GM18870 (cell line): Measurements from ENCODE around the gene COL6A1.

Source experiments
- ATAC-seq: cut with Tn5 transposase; IDR thresholded peaks from one replicate; pipeline ENCODE4 v1.9.1; 2021; ENCODE audit warnings: moderate library complexity; ENCODE audit not compliant: unreplicated experiment

The COL6A1 gene

DNA sequence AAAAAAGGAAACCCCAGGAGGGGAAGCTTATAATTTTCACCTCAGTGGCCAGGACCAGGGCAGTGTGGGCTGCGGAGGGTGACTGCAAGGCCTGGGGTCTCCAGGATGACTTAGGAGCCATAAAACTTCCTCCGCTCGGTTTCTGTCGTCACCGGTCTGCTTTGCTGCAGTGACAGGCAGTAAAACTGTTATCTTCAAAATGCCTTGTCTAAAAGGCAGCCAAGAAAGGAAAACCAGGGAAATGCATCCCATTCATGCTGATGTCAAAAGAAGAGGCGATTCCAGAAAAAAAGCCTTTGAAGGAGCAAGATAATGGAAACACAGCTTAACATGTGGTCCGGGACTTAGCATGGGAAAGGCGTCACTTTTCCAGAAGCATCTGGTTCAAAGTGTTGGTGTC is 42.0 kb downstream of the COL6A1 start:
- ATAC-seq, result no peak

DNA sequence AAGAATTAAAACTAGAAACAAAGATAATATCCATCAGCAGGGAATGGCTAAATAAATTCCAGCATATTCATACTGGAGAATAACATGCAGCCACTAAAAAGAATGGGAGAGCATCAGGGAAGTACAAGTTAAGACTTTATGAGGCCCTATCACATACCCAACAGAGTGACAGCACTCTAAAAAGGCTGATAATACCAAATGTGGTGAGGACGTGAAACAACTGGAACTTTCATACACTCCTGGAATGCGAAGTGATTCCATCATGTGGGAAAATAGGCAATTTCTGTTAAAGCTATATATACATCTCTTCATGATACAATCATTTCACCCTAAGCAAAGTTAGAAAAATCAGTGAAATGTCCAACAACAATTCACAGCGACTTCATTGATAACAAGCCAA is 42.6 kb downstream of the COL6A1 start:
- no peak for ATAC-seq

DNA sequence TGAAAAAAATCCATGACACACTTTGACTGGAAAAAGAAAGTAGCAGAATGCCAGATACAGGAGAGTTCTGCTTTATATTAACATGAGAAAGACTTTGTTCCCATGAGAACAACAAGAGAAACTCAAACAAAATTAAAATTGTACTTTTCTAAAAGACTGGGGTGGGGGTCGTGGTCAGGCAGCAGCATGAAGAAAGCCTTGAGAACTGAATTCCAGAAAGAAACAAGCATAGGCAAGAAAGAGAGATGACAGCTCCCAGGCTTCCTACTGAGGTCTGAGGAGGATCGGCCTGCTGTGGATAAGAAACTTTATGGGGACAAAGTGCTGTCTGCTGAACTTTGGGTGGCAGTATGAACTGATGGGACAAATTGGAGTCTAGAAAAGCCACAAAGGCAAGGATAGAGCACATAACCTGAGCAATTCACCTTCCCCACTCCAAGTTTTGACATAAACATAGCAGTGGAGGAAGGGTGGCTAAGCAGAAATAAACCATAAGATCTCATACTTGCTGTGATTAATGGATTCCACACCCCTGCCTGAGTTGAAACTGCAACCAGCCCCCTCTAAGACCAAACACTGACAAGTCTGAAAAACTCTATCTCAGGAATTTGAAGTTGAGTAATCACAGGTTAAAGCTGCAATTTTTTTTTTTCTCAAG is 43.7 kb downstream of the COL6A1 start:
- ATAC-seq, result no peak

DNA sequence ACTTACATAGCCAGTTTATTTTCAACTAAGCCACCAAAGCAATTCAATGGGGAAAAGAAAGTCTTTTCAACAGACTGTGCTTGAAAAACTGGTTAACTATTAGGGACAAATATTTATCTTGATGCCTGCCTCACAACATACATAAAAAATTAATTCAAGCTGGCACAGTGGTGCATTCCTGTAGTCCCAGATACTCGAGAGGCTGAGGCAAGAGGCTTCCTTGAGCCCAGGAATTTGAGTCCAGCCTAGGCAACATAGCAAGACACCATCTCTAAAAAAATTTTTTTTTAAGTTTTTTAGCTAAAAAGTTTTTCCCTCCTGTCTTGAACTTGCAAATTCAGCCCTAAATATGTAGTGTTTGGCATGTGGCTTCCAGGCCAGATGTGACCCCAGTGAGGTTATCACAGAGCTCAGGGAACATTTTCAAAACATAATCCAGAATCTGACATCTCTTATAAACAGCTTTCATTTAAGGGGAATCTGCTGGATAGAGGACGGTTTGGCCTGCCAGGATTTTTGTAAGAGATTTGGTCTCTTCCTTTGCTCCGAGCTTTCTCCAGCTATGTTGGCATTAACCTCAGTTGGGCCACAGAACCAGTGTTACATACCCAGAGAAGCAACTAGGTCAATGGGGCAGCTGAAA is 46.4 kb downstream of the COL6A1 start:
- ATAC-seq, result no peak

DNA sequence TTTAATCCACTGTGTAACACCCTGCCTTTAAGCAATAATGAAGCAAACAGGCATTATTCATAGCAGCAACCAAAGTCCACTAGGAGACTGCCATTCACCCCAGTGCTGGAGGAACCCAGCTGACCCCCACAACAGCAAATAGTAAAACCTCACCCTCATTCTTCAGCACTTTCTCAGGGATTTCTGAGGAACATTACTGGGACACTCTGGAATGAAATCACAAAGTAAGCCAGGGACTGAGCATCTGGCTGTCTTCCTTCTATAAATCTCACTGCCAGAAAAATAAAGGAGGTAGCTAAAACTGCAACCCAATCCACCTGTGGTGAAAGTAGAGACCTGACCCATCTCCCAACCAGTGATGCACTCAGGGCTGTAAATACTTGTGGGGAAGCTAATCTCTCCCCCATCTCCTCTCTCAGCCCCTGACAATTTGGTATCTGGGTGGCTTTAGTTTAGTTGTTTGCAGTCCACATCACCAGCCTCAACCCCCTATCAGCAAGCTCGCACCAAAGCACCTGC is 47.1 kb downstream of the COL6A1 start:
- ATAC-seq, result no peak

DNA sequence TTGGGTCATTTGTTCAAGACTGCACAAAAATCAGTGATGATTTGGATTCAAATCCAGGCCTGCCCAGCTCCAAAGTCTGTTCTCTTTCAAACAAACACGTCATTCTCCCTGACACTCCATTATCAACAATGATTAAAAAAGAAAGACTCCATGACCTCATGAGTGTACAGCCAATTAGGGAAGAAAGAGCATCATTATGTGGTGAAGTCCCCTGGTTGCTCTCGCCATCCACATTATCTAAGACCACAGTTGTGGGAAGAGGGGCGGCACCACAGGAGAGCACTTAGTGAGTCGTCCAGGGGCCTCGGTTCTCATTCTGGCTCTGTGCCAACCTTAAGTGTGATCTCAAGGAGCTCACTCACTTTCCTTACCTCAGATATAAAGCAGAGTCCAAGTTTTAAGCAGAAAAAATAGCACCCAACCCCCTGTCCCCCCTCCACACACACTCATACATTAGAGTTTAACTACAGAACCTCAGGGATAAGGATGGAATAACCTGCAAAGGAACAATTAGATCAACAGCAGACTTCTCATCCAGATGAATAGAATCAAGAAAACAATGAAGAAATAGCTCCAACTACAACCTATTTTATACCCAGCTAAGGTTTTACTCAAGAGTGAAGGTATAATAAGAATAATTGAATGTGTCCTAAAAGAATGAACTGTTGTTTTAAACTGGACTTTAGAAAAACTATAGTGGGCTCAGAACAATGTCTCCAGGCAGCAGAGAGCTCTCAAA is 47.8 kb downstream of the COL6A1 start:
- no peak for ATAC-seq

DNA sequence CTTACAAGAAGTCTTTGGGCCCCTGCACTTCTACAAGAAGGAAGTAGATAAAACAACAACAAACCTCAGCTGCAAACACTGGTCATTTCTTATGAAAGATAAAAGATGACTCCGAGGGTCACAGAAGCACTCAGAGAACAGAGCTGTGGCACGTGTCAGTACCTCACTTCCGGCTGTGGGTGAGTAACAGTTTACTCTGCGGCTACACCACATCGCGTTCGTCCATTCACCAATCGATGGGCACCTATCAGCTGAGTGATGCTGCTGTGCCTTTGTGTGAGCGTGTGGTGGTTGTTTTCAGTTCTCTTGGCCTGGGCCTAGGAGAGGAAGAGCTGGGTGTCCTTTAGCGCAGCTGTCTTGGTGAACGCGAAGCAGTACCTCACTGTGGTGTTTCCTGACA is 49.9 kb downstream of the COL6A1 start:
- no peak for ATAC-seq

DNA sequence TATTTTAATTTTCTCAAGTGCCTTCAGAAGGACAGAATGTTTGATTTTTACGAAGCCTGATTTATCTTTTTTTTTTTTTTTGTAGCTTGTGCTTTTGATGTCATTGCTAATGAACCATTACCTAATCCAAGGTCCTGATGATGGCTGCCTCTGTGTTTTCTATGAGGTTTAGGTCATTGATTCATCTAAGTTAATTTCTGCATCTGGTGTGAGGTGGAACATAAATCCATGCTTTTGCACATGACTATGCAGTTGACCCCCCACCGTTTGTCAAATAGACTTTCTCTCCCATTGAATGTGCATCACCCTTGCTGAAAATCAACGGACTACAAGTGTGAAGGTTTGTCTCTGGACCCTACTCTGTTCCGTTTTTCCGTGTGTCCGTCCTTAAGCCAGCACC is 50.5 kb downstream of the COL6A1 start:
- ATAC-seq, result no peak

DNA sequence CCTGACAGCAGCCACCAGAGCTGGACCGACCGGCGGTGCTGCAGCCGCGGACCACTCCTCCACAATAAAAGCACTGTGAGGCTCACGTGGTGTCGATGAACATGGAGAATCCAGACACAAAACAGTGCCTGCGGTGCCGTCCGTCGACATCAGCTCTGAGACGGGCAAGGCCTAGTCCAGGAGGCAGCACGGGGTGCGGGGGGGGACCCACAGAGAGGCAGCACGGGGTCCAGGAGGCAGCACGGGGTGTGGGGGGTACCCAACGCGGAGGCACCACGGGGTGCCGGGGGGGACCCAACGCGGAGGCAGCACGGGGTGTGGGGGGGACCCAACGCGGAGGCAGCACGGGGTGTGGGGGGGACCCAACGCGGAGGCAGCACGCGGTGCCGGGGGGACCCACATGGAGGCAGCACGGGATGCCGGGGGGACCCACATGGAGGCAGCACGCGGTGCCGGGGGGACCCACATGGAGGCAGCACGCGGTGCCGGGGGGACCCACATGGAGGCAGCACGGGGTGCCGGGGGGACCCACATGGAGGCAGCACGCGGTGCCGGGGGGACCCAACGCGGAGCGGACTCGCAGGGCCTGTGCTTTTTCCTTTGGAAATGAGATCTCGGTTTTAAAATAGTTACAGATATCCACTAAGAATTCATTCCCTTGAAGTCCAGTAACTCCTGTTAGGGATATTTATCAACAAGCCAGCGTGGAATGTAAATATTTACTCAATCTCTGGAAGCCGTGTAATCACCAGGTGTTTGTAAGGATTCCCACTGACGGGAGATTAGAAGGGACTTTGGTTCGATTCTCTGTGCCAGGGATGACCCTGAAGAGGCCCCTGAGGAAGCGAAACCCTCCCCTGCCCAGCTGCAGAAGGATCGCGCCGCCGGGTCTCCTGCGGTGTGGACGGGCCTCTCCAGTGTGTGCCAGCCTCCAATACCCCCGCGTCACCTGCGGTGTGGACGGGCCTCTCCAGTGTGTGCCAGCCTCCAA is 52.1 kb downstream of the COL6A1 start:
- ATAC-seq, result no peak

DNA sequence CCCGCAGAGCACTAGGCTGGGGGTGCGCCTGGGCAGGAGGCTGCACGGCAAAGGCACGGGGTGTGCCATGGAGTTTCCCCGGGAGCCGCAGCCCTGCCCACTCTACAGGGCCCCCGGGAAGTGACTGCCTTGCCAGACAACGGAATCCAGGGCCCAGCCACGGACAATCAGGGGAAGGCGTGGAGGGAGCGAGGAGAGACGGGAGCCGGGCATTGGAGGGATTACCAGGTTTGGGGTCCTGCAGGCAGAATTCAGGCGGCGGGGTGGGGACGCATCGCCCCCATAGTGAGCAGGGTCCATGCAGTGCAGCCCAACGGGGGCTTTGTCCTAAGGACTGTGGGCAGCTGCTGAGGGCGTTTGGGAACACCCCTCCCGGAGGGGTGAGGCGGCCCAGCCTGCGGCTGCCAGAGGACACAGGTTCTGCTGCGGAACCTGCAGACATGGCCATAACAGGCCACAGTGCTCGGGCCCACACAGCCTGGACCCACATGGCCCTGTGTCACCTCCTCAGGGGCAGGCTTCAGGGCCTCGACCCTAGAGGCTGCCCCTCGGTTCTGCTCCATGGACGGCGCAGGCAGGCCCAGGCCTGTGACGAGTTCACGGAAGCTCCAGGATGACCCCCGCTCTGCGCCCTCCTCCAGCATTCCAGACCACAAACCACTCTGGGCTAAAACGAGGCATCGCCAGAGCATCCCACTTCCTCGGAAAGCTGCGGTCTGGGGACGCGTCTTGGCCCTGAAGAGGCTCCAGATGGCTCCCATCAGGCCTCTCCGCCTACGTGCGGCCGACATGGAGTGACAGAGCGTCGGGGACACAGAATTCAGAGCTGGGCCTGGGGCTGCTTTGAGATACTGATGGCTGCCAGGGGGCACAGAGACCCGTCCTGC is 54.5 kb downstream of the COL6A1 start:
- ATAC-seq, result no peak

DNA sequence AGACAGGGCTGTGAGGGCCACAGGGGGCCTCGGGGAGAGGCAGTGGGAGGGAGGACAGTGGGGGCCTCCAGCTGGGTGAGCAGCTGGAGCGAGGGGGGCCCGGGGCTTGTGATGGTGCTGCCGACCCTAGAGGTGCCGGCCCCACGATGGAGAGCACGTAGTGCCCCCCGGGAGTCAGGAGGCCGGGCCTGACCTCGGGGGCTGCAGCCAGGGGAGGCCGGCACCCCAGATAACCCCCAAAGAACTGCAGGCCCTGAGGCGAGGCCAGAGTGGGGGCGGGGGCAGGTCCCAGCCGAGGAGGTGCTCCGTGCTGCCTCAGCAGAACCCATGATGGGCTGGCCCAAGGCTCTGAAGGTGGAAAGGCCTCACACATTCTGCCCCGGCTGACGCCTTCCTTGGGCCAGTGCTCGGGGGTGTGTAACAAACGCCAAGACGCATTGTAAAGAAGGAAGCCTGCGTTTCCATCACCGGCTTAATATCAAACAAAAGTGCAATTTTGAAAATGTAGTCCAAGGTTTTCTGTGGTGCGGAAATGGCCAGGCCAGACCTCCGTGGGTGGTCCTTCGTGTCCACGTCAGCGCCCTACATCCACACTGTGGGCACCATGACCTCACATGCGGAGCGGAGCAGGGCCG is 55.2 kb downstream of the COL6A1 start:
- no peak for ATAC-seq

DNA sequence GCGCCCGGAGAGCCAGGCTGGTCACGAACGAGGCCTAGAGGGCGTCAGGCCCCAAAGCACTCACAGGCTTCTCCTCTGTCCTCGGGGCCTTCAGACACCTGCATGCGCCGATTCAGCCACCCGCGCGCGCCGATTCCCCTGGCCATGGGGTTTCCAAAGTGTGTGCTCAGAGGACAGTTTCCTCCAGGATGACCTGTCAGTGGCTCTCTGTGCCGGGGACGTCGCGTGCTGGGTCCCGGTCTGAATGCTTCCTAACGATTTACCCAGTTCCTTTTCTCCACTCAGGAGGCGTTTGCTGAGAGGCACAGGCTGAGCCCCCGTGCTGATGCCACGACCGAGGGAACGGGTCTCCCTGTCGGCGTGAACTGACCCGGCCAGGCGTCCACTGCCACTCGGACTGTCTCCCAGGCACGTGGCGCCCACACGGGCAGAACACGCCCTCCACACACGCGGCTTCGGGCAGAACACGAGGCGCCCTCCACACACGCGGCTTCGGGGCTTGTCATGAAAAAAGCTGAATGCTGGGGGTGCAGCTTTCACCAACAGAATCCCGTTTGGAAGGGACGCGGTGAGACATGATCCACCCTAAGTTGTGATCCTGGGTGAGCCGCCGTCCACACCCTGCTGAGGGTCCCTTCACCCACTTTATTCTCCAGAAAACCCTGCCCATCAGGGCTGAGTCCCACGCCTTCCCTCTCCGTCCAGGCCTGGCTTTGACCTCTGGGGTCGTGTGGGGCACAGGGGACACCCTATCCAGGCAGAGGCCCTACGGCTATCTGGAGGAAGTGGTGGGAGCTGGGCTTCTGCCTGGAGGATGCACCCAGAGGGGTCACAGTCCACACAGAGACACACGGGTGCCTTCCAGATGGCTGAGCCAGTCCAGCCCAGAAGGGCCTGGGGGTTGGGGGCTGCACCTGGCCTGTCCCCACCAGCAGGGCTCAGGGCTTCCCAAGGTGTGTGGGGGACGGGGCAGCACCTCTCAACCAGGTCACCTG is 56.1 kb downstream of the COL6A1 start:
- no peak for ATAC-seq

DNA sequence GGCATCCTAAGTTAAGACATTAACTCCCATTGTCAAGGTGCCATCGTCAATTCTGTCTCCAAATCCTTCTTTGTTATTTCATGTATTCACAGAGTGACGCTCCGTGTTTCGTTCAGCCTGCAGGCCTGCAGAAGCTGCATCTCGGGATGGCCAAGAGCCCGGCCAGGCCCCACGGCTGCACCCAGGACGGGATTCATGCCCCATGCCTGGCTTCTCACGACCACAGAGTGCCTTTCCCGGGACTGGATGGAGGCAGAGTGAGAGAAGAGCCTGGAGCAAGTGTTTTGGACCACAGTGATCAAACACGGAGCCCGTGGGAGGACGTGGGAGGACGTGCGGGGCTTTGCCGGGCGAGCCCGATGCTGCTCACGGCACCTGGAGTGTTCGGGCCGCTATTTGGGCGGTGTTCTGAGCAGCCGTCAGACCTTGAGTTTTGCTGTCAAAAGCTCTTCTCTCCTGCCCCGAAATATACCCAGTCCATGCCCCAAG is 56.8 kb downstream of the COL6A1 start:
- ATAC-seq, result no peak

DNA sequence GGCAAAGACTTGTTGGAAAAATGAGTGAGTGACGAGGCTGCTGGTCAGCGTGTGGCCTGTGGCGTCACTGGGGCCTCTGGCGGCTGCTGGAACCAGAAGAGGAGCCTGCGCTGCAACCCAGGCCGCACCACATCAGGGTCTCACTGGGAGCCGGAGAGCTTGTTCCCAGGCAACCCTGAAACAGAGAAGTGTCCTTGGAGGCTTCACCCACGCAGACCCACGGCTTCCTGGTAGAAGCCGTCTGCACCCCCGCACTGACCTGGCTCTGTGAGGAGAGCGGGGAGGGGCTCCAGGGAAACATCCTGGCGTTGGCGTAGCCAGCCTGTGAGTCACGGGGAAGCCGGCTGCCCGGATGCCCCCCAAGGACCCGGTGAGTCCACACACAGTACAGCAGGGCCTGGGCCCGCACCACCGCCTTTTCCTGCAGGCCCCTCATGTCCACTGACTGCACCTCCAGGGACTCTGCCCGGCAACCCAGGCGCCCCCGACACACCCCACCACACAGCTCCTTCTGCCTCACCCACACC is 57.4 kb downstream of the COL6A1 start:
- no peak for ATAC-seq

DNA sequence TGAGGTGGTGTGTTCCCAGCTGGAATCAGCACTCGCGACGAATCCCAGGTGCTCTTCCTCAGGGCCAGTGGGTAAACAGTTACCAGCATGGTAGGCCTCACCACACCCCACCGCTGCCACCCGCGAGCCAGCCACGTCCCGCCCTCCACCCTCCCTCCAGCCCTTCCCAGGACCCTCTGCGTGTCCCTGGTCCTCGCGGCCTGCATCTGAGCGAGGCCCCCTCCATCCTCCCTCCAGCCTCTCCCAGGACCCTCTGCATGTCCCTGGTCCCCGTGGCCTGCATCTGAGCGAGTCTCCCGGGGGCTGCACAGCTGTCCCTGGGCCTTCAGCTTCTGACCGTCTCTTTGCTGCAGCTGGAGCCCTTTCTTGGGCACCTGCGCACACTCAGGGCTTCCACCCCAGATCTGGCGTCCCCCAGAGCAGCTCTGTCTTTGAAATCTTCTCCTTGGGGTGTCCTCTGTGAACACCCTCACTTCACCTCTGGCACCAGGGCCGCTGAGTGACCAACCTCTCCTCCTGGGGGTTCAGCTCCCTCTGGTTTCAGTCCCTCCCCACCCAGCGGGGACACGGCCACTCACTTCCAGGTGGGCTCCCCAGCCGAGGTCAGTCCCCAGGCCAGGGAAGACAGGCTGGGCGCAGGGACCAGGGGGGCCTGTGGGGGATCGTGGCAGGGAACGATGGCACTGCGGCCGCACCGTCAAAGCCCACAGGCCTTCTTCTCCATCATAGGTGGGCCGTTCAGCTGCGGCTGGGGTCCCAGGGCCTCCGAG is 58.5 kb downstream of the COL6A1 start:
- ATAC-seq, result no peak

DNA sequence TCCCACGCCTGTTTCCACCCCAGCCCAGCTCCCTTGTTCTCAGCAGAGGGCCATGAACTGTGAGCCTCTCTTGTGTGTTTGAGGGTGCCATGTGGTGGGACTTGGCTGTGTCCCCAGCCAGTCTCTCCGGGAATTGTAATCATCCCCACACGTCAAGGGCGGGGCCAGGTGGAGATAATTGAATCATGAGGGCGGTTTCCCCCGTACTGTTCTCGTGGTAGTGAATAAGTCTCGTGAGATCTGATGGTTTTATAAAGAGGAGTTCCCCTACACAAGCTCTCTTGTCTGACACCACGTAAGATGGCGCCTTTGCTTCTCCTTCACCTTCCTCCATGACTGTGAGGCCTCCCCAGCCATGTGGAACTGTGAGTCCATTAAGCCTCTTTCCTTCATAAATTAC is 59.1 kb downstream of the COL6A1 start:
- ATAC-seq, result no peak

DNA sequence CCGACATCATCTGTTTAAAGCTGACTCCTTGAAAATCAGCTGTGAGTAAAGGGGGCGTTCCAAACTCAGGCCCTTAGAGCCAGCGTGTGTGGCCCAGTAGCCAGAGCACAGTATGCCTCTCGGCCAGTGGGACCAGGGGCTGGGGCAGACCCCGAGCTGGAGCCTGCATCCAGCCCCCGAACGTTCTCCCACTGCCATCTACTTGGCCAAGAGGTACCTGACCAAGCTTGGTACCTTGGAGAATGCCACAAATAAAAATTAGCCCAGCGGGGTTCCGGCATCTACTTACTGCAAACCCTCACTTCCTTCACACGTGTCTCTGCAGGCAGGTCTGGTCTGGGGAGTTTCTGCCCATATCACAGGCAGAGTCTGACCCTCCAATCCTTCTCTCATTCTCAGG is 59.6 kb downstream of the COL6A1 start:
- ATAC-seq, result no peak
